ENCODE measurements around the gene CDK17.
"Not testable (repeated sequence)": the region's sequence is repeated elsewhere in the genome, so short reads cannot be mapped to it uniquely, and the experiment has no call there.

The CDK17 gene

DNA sequence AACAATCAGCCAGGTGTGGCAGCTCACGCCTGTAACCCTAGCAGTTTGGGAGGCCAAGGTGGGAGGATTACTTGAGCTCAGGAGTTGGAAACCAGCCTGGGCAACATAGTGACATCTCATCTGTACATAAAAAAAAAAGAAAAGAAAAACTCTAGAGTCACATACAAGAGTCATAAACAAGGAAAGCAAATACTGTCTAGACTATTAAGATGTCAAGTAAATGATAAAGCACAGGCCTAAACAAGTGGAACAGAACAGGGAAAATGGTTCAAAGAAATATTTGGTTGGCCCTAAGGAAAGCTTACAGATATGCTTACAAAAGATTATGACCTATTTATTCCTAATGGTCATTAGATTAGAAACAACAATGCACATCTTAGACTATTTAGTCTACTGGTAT is 12.3 kb downstream of the CDK17 start:
- DNase-seq (ENCODE audit: low spot score): no peak

GRCh38 chr12:96386794-96387193 is 13.4 kb downstream of the CDK17 start:
- no peak for DNase-seq (ENCODE audit: low spot score)

DNA sequence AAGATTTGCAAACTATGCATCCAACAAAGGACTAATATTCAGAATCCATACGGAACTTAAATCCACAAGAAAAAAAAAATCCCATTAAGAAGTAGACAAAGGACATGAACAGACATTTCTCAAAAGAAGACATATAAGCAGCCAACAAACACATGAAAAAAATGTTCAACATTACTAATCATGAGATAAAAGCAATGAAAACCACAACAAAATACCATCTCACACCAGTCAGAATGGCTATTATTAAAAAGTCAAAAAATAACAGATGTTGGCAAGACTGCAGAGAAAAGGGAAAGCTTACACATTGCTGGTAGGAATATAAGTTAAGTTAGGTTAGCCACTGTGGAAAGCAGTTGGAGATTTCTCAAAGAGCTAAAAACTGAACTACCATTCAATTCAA is 16.2 kb downstream of the CDK17 start:
- DNase-seq (ENCODE audit: low spot score): no peak

- DNase-seq (ENCODE audit: low spot score): no peak
These were observed 16.9 kb downstream of the CDK17 start for GRCh38 chr12:96383371-96383770.

GRCh38 chr12:96379743-96380142 is 20.5 kb downstream of the CDK17 start:
- not testable (repeated sequence) for DNase-seq (ENCODE audit: low spot score)

GRCh38 chr12:96378319-96378718 is 21.9 kb downstream of the CDK17 start:
- DNase-seq (ENCODE audit: low spot score): no peak

- DNase-seq (ENCODE audit: low spot score): no peak
These were observed 23.4 kb downstream of the CDK17 start for GRCh38 chr12:96376865-96377264.

- no peak for DNase-seq (ENCODE audit: low spot score)
These were observed 24.2 kb downstream of the CDK17 start for GRCh38 chr12:96375841-96376604.

DNA sequence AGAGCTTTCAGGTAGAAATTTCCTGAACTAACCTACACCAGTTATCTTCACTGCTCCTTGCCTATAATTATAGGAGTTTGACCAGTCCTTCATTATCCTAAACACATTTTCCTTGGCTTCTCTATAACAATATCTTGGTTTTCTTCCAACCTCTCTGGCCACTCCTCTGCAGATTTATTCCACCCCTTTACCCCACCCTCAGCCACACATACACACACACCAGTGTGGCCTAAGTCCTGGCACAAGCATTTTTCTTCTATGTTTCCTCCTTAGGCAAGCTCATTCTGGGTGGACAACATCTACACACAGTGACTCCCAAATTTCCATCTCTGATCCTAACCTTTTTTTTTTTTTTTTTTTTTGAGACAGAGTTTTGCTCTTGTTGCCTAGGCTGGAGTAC is 25.1 kb downstream of the CDK17 start:
- DNase-seq (ENCODE audit: low spot score): no peak

GRCh38 chr12:96371790-96372699 is 28.2 kb downstream of the CDK17 start:
- DNase-seq (ENCODE audit: low spot score): no peak

GRCh38 chr12:96371138-96371789 is 29.0 kb downstream of the CDK17 start:
- DNase-seq (ENCODE audit: low spot score): no peak

- no peak for DNase-seq (ENCODE audit: low spot score)
These were observed 31.6 kb downstream of the CDK17 start for GRCh38 chr12:96368687-96369086.

- DNase-seq (ENCODE audit: low spot score): no peak
These were observed 32.0 kb downstream of the CDK17 start for GRCh38 chr12:96368233-96368632.

DNA sequence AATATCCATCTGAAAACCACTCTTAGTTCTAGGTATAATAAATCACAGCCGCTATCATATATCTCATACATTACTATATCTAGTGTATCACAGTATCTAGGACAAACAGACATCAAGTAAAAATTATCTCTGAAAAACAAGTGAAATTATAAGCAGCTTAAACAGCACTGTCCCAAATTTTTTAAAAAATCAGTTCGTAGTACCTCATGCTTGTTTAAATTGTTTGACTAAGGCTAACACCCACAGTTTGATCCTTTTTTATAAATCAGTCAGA is 33.9 kb downstream of the CDK17 start:
- DNase-seq (ENCODE audit: low spot score): no peak

DNA sequence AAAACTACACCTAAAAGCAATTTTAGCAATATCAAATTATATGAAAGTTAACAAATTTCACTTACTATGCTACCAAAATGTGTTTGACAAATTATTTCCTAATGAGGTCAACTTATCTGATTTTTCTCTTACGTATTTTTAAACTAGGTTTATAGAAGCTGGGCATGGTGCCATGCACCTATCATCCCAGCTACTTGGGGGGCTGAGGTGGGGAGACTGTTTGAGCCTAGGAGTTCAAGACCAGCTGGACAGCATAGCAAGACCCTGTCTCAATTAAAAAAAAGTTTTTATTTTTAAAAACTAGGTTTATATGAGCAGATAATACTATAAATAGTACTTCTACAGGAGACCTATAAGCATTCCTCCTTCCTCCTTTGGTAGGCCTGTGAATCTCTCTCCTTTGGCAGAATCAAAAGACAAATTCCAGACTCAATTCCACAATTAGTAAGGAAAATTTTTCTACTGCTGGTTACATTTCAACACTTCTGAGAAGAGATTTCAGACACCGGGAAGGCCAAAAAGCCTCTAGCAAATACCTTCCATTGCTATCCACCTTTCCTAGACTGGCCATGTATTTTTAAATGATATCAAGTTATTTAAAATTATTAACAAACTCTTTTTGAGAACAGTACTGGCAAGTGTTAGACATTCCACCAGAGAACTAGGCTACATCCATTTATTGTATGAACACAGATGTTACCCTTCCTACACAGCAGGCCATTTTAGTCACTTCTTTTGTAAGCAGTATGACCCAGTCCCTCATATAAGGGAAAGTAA is 34.4 kb downstream of the CDK17 start:
- DNase-seq (ENCODE audit: low spot score): no peak

GRCh38 chr12:96364092-96364700 is 36.0 kb downstream of the CDK17 start:
- no peak for DNase-seq (ENCODE audit: low spot score)

DNA sequence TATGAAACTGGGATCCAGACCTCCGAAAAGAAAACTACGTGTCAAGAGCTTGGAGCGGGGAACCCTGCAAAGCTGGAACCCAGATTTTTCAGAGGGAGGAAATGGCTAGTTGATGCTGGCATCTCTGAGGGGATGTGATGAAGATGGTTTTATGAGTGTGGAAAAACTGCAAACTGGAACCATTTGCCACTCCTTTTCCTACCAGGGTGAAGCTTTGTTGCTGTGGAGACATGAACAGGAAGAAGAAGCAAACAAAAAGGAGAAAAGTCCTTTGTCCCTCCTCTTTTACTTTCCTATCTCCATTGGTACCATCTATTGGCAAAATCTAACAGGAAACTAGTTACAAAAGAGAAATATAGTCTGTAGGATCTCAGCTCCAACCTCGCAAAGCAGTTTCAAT is 39.2 kb downstream of the CDK17 start:
- no peak for DNase-seq (ENCODE audit: low spot score)

DNA sequence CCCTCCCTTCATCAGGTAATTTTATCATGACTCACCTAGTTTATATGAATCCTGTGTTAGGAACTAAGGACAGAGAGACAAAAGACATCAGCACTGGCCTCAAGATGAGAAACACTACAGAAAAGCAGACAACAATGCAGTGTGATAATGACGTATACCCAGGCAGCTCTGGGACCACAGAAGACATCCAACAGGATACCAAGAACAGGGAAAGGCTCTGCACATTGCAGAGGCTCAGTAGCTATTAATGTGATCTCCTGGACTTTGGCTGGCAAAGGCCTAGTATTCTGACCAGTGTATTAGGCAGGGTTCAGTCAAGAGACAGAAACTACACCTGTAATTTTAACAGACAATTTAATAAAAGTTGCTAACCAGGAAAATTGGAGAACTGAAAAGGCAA is 39.7 kb downstream of the CDK17 start:
- DNase-seq (ENCODE audit: low spot score): no peak

DNA sequence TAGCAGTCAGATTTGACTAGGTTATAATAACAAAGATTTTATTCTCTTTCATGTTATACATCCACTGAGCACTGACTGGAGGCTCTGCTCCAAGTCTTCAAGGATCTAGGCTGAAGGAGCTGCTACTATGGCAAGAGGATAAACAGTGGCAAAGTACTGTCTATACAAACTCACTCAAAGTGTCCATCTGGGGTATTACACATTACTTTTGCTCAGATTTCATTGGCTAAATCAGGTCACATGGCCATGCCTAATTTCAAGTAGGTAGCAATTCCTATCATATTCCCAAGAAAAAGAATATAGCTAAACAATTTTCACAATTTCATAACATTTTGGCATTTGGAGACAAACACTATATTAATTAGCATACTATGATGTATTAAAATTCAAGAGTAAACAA is 40.9 kb downstream of the CDK17 start:
- DNase-seq (ENCODE audit: low spot score): no peak

GRCh38 chr12:96356831-96357230 is 43.4 kb downstream of the CDK17 start:
- DNase-seq (ENCODE audit: low spot score): no peak

- DNase-seq (ENCODE audit: low spot score): no peak
These were observed 45.2 kb downstream of the CDK17 start for GRCh38 chr12:96354844-96355534.

Measured in activated CD4-positive, alpha-beta T cell treated with anti-CD3 and anti-CD28 coated beads, Interleukin-2, Interleukin-4, amounts not matched to agents 100 ng/mL and 50 ng/mL, durations not matched to agents 16 hours and 8 hours (primary cell).